GM23338 (cell line): Measurements from ENCODE around the gene APP. TPM values are rescaled to one million over a fixed set of nuclear protein-coding genes. Genes with fewer than 3 reads are reported as not detected.

ENCODE experiments used
- ATAC-seq: fragments of 200-7000 bp; cut with Tn5 transposase; 3 replicates; pipeline ENCODE4 v1.9.1; 2020
- DNase-seq: peaks from one replicate; pipeline ENCODE4 v3.0.0-alpha.2; 2015; ENCODE audit warnings: low spot score
- H2AFZ ChIP-seq: fragments of 200-600 bp; sonication (generic); 2 replicates; pipeline ENCODE4 v1.8.0; 2016; ENCODE audit warnings: antibody characterized with exemption, mild to moderate bottlenecking, moderate library complexity
- H3F3A ChIP-seq: fragments of 200-600 bp; sonication (generic); replicated peaks from 2 replicates; pipeline ENCODE4 v1.8.0; 2017; ENCODE audit warnings: antibody characterized with exemption, mixed run types, low read depth
- H3K27ac ChIP-seq: fragments of 200-600 bp; sonication (generic); 2 replicates; pipeline ENCODE4 v1.6.1; 2016; ENCODE audit warnings: low read depth
- H3K27me3 ChIP-seq: fragments of 200-600 bp; sonication (generic); 2 replicates; pipeline ENCODE4 v1.8.0; 2016; ENCODE audit warnings: mild to moderate bottlenecking, mixed run types, moderate library complexity; ENCODE audit not compliant: insufficient read depth
- H3K36me3 ChIP-seq: fragments of 200-600 bp; sonication (generic); 2 replicates; pipeline ENCODE4 v1.8.0; 2016; ENCODE audit warnings: mild to moderate bottlenecking; ENCODE audit not compliant: insufficient read depth
- H3K4me1 ChIP-seq: fragments of 200-600 bp; sonication (generic); 2 replicates; pipeline ENCODE4 v1.8.0; 2016; ENCODE audit warnings: mild to moderate bottlenecking, moderate library complexity; ENCODE audit not compliant: insufficient read depth
- H3K4me2 ChIP-seq: fragments of 200-600 bp; sonication (generic); 2 replicates; pipeline ENCODE4 v1.7.1; 2017; ENCODE audit warnings: mixed run types
- H3K4me3 ChIP-seq: fragments of 200-600 bp; sonication (generic); 2 replicates; pipeline ENCODE4 v1.6.1; 2016; ENCODE audit warnings: mixed run types
- H3K79me2 ChIP-seq: fragments of 200-600 bp; sonication (generic); replicated peaks from 2 replicates; pipeline ENCODE4 v1.8.0; 2017; ENCODE audit warnings: mild to moderate bottlenecking; ENCODE audit not compliant: insufficient read depth
- H3K9me2 ChIP-seq: fragments of 200-600 bp; sonication (generic); 2 replicates; pipeline ENCODE4 v1.8.0; 2017; ENCODE audit not compliant: insufficient read depth
- H4K20me1 ChIP-seq: fragments of 200-600 bp; sonication (generic); replicated peaks from 2 replicates; pipeline ENCODE4 v1.8.0; 2017; ENCODE audit warnings: mild to moderate bottlenecking; ENCODE audit not compliant: insufficient read depth
- H3K27ac Mint-ChIP-seq: 2 replicates; pipeline ENCODE4 v1.8.0; 2020; ENCODE audit warnings: inconsistent platforms, mild to moderate bottlenecking, moderate library complexity, mixed read lengths
- H3K27me3 Mint-ChIP-seq: 3 replicates; pipeline ENCODE4 v1.8.0; 2022; ENCODE audit warnings: low read depth, mild to moderate bottlenecking, moderate library complexity, mixed read lengths, inconsistent platforms; ENCODE audit not compliant: insufficient read depth, poor library complexity
- H3K36me3 Mint-ChIP-seq: 3 replicates; pipeline ENCODE4 v1.8.0; 2021; ENCODE audit warnings: low read depth, mild to moderate bottlenecking, inconsistent platforms, moderate library complexity, mixed read lengths
- H3K4me1 Mint-ChIP-seq: 3 replicates; pipeline ENCODE4 v1.8.0; 2020; ENCODE audit warnings: mild to moderate bottlenecking, inconsistent platforms, mixed read lengths
- H3K4me3 Mint-ChIP-seq: 3 replicates; pipeline ENCODE4 v1.8.0; 2021; ENCODE audit warnings: moderate library complexity, mild to moderate bottlenecking, inconsistent platforms, mixed read lengths
- H3K9me3 Mint-ChIP-seq: 3 replicates; pipeline ENCODE4 v1.8.0; 2020; ENCODE audit warnings: moderate library complexity, mild to moderate bottlenecking, inconsistent platforms, mixed read lengths
- STAT1 ChIP-seq: IDR thresholded peaks from one replicate; pipeline ENCODE4 v1.6.1; 2016; ENCODE audit warnings: antibody characterized with exemption; ENCODE audit not compliant: unreplicated experiment
- ZNF114 ChIP-seq: fragments of 250-450 bp; sonication (Bioruptor Pico); IDR thresholded peaks from 2 replicates; pipeline ENCODE4 v1.5.0; 2020; ENCODE audit warnings: mild to moderate bottlenecking, moderate library complexity
- ZNF331 ChIP-seq: fragments of 250-450 bp; sonication (Bioruptor Pico); IDR thresholded peaks from 2 replicates; pipeline ENCODE4 v1.5.0; 2020; ENCODE audit warnings: low read depth, mild to moderate bottlenecking, moderate library complexity
- ZNF462 ChIP-seq: fragments of 250-450 bp; sonication (Bioruptor Pico); IDR thresholded peaks from 2 replicates; pipeline ENCODE4 v1.5.0; 2020; ENCODE audit warnings: mild to moderate bottlenecking, moderate library complexity
- polyA plus RNA-seq: library from polyadenylated mRNA; unstranded; fragments of >200 nt; fragmentation: Nextera tagmentation; extraction: Ambion mirVana; gene quantifications from 2 replicates; pipeline ENCODE4 v1.2.1, GENCODE V29; 2016
- total RNA-seq: library from RNA; depleted of rRNA; stranded (reverse); fragments of >200 nt; shearing (Covaris generic); gene quantifications from 2 replicates; pipeline ENCODE4 v1.2.3, GENCODE V29; 2014
- TF ChIP-seq, protein P1 (sequence below): IDR thresholded peaks from 2 replicates; pipeline ENCODE4 v1.6.1; 2016; ENCODE audit warnings: antibody characterized with exemption

Gene APP
- total and polyA plus RNA-seq, 2 experiments from 2014 or later: 69.4 to 444 TPM

DNA sequence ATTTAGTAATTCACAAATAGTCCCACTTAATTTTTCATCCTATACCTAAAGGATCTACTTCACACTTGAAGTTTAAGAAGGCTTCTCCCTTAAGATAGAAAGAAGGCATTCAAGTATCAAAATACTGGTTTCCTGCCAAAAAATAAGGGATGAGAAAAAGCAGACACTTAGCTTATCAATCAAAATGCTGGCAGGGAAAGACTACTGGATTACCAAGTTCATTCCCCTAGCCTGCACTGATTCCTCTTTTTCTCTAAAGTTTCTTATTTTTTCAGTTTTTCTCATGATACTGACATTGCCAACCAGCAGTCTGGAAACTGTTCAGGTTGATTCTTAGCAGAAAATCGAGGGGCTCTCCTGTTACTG is 231.2 kb downstream of the APP start:
- Histone ChIP-seq H3K4me2 (no peak overlapping the region), H3K4me3 (no peak overlapping the region), H3F3A (no peaks in the 10 kb centered on the region), H3K79me2 (peaks cover 27% of the 10 kb centered on the region; the same call in 1 of the 2 replicates), H3K4me1 (no peaks in the 10 kb centered on the region), H4K20me1 (peaks cover 12% of the 10 kb centered on the region), H3K36me3 (no peaks in the 10 kb centered on the region; the same call in 1 of the 2 replicates), H2AFZ (no peak overlapping the region), H3K27ac (no peak overlapping the region), H3K9me2 (no peaks in the 10 kb centered on the region), H3K27me3 (no peaks in the 10 kb centered on the region)
- Mint-ChIP-seq H3K36me3 (peaks cover 19% of the 10 kb centered on the region; the same call in 2 of the 3 replicates), H3K27ac (no peak overlapping the region), H3K27me3 (no peaks in the 10 kb centered on the region), H3K4me3 (no peak overlapping the region), H3K4me1 (peaks cover 3% of the 10 kb centered on the region; the same call in 2 of the 3 replicates), H3K9me3 (no peaks in the 10 kb centered on the region)
- no peak for DNase-seq
- TF ChIP-seq, protein P1, sequence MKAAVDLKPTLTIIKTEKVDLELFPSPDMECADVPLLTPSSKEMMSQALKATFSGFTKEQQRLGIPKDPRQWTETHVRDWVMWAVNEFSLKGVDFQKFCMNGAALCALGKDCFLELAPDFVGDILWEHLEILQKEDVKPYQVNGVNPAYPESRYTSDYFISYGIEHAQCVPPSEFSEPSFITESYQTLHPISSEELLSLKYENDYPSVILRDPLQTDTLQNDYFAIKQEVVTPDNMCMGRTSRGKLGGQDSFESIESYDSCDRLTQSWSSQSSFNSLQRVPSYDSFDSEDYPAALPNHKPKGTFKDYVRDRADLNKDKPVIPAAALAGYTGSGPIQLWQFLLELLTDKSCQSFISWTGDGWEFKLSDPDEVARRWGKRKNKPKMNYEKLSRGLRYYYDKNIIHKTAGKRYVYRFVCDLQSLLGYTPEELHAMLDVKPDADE: no peak
- no peak for TF ChIP-seq ZNF114
- no peak for ATAC-seq

DNA sequence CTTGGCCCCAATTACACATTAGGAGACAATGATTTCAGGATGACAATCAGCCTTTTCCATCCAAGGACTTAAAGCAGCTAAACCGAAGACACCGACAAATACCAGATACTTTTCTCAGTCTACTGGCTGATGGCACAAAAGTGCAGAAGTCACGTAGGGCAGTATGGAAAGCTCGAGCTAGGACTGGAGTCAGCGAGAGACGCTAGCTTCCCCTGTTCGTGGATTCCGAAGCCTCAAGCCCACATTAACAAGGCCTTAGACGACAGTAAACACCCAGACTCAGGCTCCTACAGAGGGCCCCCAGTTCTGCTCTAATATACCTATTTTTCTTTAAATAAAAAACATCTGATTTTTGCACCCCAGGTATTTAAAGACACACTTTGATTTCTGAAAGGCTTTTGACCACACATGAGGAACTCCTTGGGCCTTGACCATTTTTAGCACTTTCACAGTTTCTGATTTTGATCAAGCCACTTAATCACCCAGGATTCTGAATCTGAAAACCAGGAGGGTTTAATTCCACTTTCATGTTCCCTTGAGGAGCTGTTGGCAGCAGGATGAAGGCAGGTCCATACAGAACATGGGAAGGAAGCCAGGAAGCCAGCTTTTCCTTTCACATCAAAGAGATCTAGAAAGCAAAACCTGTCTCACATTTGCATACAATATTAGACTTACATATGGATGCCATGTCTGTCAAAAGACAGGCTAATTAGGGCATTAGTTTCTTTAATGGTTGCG is 231.7 kb downstream of the APP start:
- TF ChIP-seq ZNF462 (no peak), ZNF114 (no peak), ZNF331 (CRISPR knock-in tag) (no peak), STAT1 (no peak)
- Histone ChIP-seq H3K27me3 (no peaks in the 10 kb centered on the region), H2AFZ (no peak overlapping the region), H3F3A (no peaks in the 10 kb centered on the region), H3K4me1 (no peaks in the 10 kb centered on the region), H3K9me2 (no peaks in the 10 kb centered on the region), H3K4me3 (no peak overlapping the region), H3K27ac (peak overlapping the region; percentile 56; the same call in 1 of the 2 replicates), H3K79me2 (peaks cover 25% of the 10 kb centered on the region; the same call in 1 of the 2 replicates), H3K36me3 (no peaks in the 10 kb centered on the region; the same call in 1 of the 2 replicates), H4K20me1 (peaks cover 12% of the 10 kb centered on the region), H3K4me2 (no peak overlapping the region)
- H3K27me3 Mint-ChIP-seq: no peaks in the 10 kb centered on the region
- no peak for DNase-seq
- peaks cover 3% of the 10 kb centered on the region; the same call in 2 of the 3 replicates for H3K4me1 Mint-ChIP-seq
- no peaks in the 10 kb centered on the region for H3K9me3 Mint-ChIP-seq
- peaks cover 19% of the 10 kb centered on the region; the same call in 2 of the 3 replicates for H3K36me3 Mint-ChIP-seq
- H3K4me3 Mint-ChIP-seq: no peak overlapping the region
- H3K27ac Mint-ChIP-seq: peak overlapping the region; percentile 77; the same call in 1 of the 2 replicates
- no peak for ATAC-seq
